ENCODE results near the gene CHD1.

Gene CHD1

GRCh38 chr5:98923966-98924365 lies 4.8 kb downstream of the CHD1 start:
- no peak for TF ChIP-seq GATA3 (IDR thresholded peaks at IDR 0.05; ENCODE audit: low read depth, low read length)
- TF ChIP-seq GATA2 (IDR thresholded peaks at IDR 0.05; ENCODE audit: low read depth, low read length) = no peak

DNA sequence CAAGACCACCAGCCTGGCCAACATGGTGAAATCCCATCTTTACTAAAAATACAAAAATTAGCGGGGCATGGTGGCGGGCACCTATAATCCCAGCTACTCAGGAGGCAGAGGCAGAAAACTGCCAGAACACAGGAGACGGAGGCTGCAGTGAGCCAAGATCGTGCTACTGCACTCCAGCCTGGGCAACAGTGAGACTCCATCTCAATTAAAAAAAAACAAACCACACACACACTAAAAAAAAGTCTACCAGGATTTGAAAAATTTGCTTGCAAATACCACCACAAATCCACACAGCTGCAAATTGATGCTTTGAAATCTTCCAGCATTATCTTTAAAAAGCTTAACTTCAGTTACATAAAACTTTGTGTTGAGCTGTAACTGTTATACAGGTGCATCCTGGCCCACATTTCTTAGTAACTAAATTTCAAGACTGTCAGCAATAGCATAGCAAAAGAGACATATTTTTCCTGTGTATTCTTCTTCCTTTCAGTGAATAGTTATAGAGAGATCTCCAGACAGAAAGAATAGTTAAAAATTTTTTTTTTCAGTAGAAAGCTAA lies 6.8 kb downstream of the CHD1 start:
- TF ChIP-seq GATA2 (IDR thresholded peaks at IDR 0.05; ENCODE audit: low read depth, low read length) (no peak), GATA3 (IDR thresholded peaks at IDR 0.05; ENCODE audit: low read depth, low read length) (no peak)

DNA sequence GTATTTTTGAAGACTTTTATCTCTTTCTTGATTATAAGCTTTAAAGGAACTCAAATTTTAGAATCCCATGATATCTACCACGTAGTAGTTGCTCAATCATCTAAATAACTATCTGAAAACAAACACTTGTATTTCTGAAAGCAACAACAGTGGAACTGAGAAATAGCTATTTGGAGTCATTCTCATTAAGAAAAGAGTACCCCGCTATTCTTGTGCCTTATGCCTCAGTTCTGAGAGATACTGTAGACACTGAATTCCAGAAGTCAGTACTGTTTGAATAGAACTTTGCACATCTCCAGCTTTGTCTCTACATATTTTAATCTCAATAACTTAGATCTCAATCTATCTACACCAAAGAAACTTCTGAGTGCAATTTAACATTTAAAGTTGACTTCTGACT lies 11.4 kb downstream of the CHD1 start:
- no peak for TF ChIP-seq GATA2 (IDR thresholded peaks at IDR 0.05; ENCODE audit: low read depth, low read length)
- TF ChIP-seq GATA3 (IDR thresholded peaks at IDR 0.05; ENCODE audit: low read depth, low read length) = no peak

GRCh38 chr5:98916540-98916939 lies 12.3 kb downstream of the CHD1 start:
- TF ChIP-seq GATA2 (IDR thresholded peaks at IDR 0.05; ENCODE audit: low read depth, low read length) = no peak
- no peak for TF ChIP-seq GATA3 (IDR thresholded peaks at IDR 0.05; ENCODE audit: low read depth, low read length)

DNA sequence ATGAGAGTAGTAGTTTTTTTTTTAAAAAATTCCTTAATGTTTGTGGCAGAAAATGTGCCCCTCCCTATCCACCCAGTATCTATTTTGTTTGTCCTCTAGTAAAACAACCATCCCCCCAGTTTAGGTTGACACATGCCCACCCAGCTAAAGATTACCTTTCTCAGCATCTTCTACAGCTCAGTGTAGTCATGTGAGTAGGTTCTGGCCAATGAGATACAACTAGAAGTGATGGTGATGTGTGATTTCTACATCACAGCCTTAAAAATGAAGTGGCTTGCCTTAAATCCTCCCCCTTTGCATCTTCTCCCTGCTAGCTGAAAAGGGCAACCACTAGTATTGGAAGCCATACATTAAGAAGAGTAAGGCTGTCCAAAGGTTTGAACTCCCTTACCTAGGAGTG lies 14.9 kb downstream of the CHD1 start:
- TF ChIP-seq GATA2 (IDR thresholded peaks at IDR 0.05; ENCODE audit: low read depth, low read length) (no peak), GATA3 (IDR thresholded peaks at IDR 0.05; ENCODE audit: low read depth, low read length) (no peak)

DNA sequence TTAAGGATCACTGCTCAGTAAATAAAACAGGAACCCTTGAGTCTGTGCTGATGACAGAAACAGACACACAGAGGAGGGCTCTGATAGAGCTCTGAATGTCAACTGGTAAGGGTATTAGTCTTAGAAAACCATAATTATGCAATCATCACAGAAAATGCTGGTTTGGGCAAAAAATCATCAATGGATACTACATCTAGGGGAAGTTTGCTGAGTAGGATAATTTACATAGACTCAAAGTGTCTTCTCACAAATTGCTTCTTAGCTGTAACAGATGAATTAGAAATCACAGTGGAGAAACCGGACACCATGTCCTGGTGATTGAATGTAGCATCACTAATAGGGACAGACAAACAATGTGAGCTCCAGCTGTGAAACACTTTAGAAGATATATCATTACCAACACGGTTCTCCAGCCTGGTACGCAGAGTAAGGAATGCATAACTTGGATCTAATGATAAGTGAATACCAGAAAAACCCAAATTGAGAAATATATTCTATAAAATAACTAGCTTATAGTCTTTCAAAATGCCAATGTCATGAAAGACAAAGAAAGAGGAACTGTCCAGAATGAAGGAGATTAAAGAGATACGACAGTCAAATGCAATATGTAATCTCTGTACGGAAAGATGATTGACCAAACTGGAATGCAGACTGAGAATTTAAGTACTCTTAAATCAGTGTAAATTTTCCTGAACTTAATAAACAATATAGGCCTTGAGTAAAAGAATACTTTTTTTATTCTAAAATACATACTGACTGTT lies 17.3 kb downstream of the CHD1 start:
- TF ChIP-seq GATA2 (IDR thresholded peaks at IDR 0.05; ENCODE audit: low read depth, low read length) (no peak), GATA3 (IDR thresholded peaks at IDR 0.05; ENCODE audit: low read depth, low read length) (no peak)

- TF ChIP-seq GATA3 (IDR thresholded peaks at IDR 0.05; ENCODE audit: low read depth, low read length) = no peak
- TF ChIP-seq GATA2 (IDR thresholded peaks at IDR 0.05; ENCODE audit: low read depth, low read length) = no peak
These were observed 19.4 kb downstream of the CHD1 start for GRCh38 chr5:98909363-98909762.

- TF ChIP-seq GATA3 (IDR thresholded peaks at IDR 0.05; ENCODE audit: low read depth, low read length) (no peak), GATA2 (IDR thresholded peaks at IDR 0.05; ENCODE audit: low read depth, low read length) (no peak)
These were observed 20.9 kb downstream of the CHD1 start for GRCh38 chr5:98907951-98908350.

GRCh38 chr5:98906756-98907355 lies 22.0 kb downstream of the CHD1 start:
- no peak for TF ChIP-seq GATA3 (IDR thresholded peaks at IDR 0.05; ENCODE audit: low read depth, low read length)

DNA sequence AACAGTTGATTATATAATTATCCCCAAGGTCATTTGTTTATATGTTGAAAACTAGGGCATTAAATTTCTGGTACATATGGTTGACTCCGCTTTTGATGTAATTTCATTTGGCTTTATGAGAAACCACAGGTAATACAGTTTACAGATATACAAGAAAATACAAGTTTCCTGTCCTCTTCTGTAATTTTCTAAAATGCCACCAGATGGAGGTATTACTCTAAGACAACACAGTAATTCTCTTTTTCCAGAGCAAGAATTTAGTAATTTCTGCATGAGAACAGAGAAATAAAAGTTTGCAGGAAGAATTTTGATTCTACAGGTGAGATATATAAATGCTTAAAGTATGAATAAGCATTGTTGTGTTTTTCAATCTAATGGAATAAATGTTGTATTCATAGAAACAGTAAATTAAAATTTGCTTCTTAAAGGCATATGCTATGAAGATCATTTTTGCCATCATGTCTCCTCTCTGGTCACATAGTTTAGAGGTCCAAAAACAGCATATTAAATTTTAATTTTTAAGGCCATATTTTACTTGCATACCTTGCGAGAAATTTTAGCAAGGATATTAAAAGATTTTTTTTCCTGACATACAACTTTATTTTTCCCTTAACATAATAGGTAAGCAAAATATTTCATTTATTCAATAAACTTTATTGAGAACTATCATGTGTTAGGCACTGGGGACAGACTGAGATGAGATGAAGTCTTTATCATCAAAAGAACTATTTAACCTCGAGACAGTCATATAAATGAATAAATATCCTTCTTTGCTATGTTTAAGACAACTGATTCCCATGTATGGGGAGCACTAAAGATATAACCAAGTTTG lies 22.7 kb downstream of the CHD1 start:
- TF ChIP-seq GATA2 (IDR thresholded peaks at IDR 0.05; ENCODE audit: low read depth, low read length) (no peak), GATA3 (IDR thresholded peaks at IDR 0.05; ENCODE audit: low read depth, low read length) (no peak)

DNA sequence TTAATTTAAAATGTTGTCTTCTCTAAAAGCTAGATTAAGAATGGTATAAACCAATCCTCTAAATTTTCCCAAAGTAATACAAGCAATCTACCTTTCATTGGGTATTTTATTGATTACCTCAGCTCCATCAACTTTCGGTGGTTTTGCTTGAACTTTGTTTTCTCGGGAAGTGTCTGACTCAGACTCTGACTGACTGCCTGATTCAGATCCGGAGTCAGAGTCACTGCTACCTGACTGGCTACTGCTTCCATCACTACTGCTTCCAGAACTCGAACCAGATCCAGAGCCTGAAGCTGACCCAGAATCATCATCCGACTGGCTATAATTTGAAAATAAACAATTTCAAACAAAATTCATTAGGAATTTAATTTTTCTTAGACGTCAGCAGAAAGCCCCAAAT lies 24.0 kb downstream of the CHD1 start:
- TF ChIP-seq GATA3 (IDR thresholded peaks at IDR 0.05; ENCODE audit: low read depth, low read length) (no peak), GATA2 (IDR thresholded peaks at IDR 0.05; ENCODE audit: low read depth, low read length) (no peak)

GRCh38 chr5:98902733-98903132 lies 26.1 kb downstream of the CHD1 start:
- no peak for TF ChIP-seq GATA3 (IDR thresholded peaks at IDR 0.05; ENCODE audit: low read depth, low read length)
- TF ChIP-seq GATA2 (IDR thresholded peaks at IDR 0.05; ENCODE audit: low read depth, low read length) = no peak

- TF ChIP-seq GATA3 (IDR thresholded peaks at IDR 0.05; ENCODE audit: low read depth, low read length) (no peak), GATA2 (IDR thresholded peaks at IDR 0.05; ENCODE audit: low read depth, low read length) (no peak)
These were observed 29.4 kb downstream of the CHD1 start for GRCh38 chr5:98899456-98899855.

- TF ChIP-seq GATA2 (IDR thresholded peaks at IDR 0.05; ENCODE audit: low read depth, low read length) (no peak), GATA3 (IDR thresholded peaks at IDR 0.05; ENCODE audit: low read depth, low read length) (no peak)
These were observed 30.1 kb downstream of the CHD1 start for GRCh38 chr5:98898743-98899142.

Data from SH-SY5Y (cell line).